HG02973 (cell line): ENCODE data around the gene NKAIN2.
"Not testable (repeated sequence)": the region's sequence is repeated elsewhere in the genome, so short reads cannot be mapped to it uniquely, and the experiment has no call there.

Experiments used
- ATAC-seq: cut with Tn5 transposase; IDR thresholded peaks from one replicate; pipeline ENCODE4 v1.9.1; 2021; ENCODE audit warnings: moderate library complexity; ENCODE audit not compliant: unreplicated experiment

NKAIN2 gene

GRCh38 chr6:123888771-123889513, 85.3 kb downstream of the NKAIN2 start:
- no peak for ATAC-seq

- ATAC-seq: no peak
These were observed 91.7 kb downstream of the NKAIN2 start for GRCh38 chr6:123895346-123895745.

GRCh38 chr6:123895806-123896205, 92.1 kb downstream of the NKAIN2 start:
- no peak for ATAC-seq

- no peak for ATAC-seq
These were observed 93.2 kb downstream of the NKAIN2 start for GRCh38 chr6:123896869-123897268.

GRCh38 chr6:123897965-123898364, 94.3 kb downstream of the NKAIN2 start:
- no peak for ATAC-seq

- ATAC-seq: no peak
These were observed 95.0 kb downstream of the NKAIN2 start for GRCh38 chr6:123898665-123899064.

- ATAC-seq: no peak
These were observed 96.1 kb downstream of the NKAIN2 start for GRCh38 chr6:123899745-123900144.

- ATAC-seq: no peak
These were observed 97.8 kb downstream of the NKAIN2 start for GRCh38 chr6:123901436-123901835.

GRCh38 chr6:123902738-123903313, 99.2 kb downstream of the NKAIN2 start:
- ATAC-seq: no peak

GRCh38 chr6:123904228-123904627, 100.6 kb downstream of the NKAIN2 start:
- ATAC-seq: no peak

GRCh38 chr6:123908797-123909196, 105.1 kb downstream of the NKAIN2 start:
- ATAC-seq: no peak

- no peak for ATAC-seq
These were observed 106.3 kb downstream of the NKAIN2 start for GRCh38 chr6:123909989-123910388.

GRCh38 chr6:123913863-123914262, 110.2 kb downstream of the NKAIN2 start:
- no peak for ATAC-seq

- ATAC-seq: not testable (repeated sequence)
These were observed 119.7 kb downstream of the NKAIN2 start for GRCh38 chr6:123923379-123923778.

GRCh38 chr6:123925350-123925749, 121.7 kb downstream of the NKAIN2 start:
- peak; percentile 97 for ATAC-seq

GRCh38 chr6:123925842-123926399, 122.3 kb downstream of the NKAIN2 start:
- ATAC-seq: no peak

GRCh38 chr6:123928529-123928928, 124.9 kb downstream of the NKAIN2 start:
- ATAC-seq: no peak

GRCh38 chr6:123931928-123932327, 128.3 kb downstream of the NKAIN2 start:
- no peak for ATAC-seq

GRCh38 chr6:123940551-123940950, 136.9 kb downstream of the NKAIN2 start:
- no peak for ATAC-seq

- no peak for ATAC-seq
These were observed 138.2 kb downstream of the NKAIN2 start for GRCh38 chr6:123941855-123942254.

GRCh38 chr6:123945386-123945785, 141.7 kb downstream of the NKAIN2 start:
- no peak for ATAC-seq

- ATAC-seq: no peak
These were observed 150.3 kb downstream of the NKAIN2 start for GRCh38 chr6:123953920-123954319.
